ENCODE measurements around the gene ICAM5.

DNA sequence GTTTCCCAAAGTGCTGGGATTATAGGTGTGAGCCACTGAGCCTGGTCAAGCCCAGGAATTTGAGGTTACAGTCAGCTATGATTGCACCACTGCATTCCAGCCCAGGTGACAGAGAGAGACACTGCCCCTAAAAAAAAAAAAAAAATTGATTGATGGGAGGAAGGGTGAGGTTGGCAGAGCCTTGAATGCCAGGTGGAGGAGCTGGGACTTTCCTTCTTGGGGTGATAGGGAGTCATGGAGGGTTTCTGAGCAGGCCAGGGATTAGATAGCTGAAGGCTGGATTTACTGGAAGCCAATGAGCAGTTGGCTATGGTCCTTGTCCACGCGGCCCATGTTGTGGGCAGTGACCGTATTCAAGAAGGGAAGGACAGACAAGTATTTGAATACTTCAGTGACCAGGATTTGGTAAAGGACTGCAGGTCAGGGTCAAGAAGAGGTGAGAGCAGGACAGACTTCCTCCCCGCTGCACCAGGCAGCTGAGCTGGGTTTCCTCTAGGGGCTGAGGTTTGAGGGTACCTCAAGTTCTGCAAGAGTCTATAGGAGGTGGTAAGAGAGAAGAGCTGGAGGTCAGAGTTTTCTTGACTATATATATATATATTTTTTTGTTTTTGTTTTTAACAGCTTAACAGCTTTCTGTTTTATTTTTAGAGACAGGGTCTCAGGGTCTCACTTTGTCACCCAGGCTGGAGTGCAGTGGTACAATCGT is 9.9 kb upstream of the ICAM5 start:
- TF ChIP-seq CTCF (IDR thresholded peaks at IDR 0.05 in 2 of 3, conservative IDR thresholded peaks at IDR 0.05 in 1 of 3; ENCODE audit: control insufficient read depth in 2 of 3, extremely low read depth in 1 of 3, insufficient read depth in 1 of 3, low read depth in 3 of 3, low read length in 3 of 3), result no peak
- TF ChIP-seq KDM1A (IDR thresholded peaks at IDR 0.05; ENCODE audit: borderline replicate concordance), result no peak
- TF ChIP-seq, protein P1, sequence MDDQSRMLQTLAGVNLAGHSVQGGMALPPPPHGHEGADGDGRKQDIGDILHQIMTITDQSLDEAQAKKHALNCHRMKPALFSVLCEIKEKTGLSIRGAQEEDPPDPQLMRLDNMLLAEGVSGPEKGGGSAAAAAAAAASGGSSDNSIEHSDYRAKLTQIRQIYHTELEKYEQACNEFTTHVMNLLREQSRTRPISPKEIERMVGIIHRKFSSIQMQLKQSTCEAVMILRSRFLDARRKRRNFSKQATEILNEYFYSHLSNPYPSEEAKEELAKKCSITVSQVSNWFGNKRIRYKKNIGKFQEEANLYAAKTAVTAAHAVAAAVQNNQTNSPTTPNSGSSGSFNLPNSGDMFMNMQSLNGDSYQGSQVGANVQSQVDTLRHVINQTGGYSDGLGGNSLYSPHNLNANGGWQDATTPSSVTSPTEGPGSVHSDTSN (IDR thresholded peaks at IDR 0.05; ENCODE audit: insufficient replicate concordance, low read depth, low read length), result no peak
- TF ChIP-seq HCFC1 (IDR thresholded peaks at IDR 0.05; ENCODE audit: low read length), result no peak
- TF ChIP-seq POLR2A (IDR thresholded peaks at IDR 0.05; ENCODE audit: low read depth, low read length), result peak; percentile 32; the same call in 1 of the 2 replicates
- TF ChIP-seq FOXM1 (IDR thresholded peaks at IDR 0.05; ENCODE audit: low read depth, low read length), result no peak
- TF ChIP-seq, protein P2, sequence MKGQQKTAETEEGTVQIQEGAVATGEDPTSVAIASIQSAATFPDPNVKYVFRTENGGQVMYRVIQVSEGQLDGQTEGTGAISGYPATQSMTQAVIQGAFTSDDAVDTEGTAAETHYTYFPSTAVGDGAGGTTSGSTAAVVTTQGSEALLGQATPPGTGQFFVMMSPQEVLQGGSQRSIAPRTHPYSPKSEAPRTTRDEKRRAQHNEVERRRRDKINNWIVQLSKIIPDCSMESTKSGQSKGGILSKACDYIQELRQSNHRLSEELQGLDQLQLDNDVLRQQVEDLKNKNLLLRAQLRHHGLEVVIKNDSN (IDR thresholded peaks at IDR 0.05; ENCODE audit: borderline replicate concordance, extremely low read length, insufficient read depth, low read depth, low read length), result no peak
- no peak for TF ChIP-seq ELK1 (IDR thresholded peaks at IDR 0.05; ENCODE audit: low read depth, low read length)
- no peak for TF ChIP-seq BACH1 (IDR thresholded peaks at IDR 0.05; ENCODE audit: borderline replicate concordance)

All from GM12878 (cell line).